ENCODE data around the gene OR1D5.

GRCh38 chr17:3038941-3039340 lies 24.5 kb downstream of the OR1D5 start:
- TF ChIP-seq, protein P1, sequence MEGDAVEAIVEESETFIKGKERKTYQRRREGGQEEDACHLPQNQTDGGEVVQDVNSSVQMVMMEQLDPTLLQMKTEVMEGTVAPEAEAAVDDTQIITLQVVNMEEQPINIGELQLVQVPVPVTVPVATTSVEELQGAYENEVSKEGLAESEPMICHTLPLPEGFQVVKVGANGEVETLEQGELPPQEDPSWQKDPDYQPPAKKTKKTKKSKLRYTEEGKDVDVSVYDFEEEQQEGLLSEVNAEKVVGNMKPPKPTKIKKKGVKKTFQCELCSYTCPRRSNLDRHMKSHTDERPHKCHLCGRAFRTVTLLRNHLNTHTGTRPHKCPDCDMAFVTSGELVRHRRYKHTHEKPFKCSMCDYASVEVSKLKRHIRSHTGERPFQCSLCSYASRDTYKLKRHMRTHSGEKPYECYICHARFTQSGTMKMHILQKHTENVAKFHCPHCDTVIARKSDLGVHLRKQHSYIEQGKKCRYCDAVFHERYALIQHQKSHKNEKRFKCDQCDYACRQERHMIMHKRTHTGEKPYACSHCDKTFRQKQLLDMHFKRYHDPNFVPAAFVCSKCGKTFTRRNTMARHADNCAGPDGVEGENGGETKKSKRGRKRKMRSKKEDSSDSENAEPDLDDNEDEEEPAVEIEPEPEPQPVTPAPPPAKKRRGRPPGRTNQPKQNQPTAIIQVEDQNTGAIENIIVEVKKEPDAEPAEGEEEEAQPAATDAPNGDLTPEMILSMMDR (IDR thresholded peaks at IDR 0.05; ENCODE audit: low read length) = no peak
- TF ChIP-seq EZH2 (optimal IDR thresholded peaks at IDR 0.05; ENCODE audit: low read depth, low read length) = no peak

All from MM.1S (cell line).